HEK293 (cell line): ENCODE results near the gene UNC93A.

Experiments
- ELK4 ChIP-seq: IDR thresholded peaks from 2 replicates; pipeline ENCODE4 v1.6.1; 2011; ENCODE audit warnings: mild to moderate bottlenecking, low read depth, low read length, borderline replicate concordance
- ZFP41 ChIP-seq: fragments of 450-650 bp; formaldehyde crosslinking; IDR thresholded peaks from 2 replicates; pipeline ENCODE4 v1.5.1; 2016; ENCODE audit warnings: missing biosample characterization, missing genetic modification characterization, borderline replicate concordance
- ZNF600 ChIP-seq: fragments of 450-650 bp; formaldehyde crosslinking; IDR thresholded peaks from 2 replicates; pipeline ENCODE4 v1.5.1; 2016; ENCODE audit warnings: missing biosample characterization, missing genetic modification characterization

- TF ChIP-seq ELK4 = no peak
- no peak for TF ChIP-seq ZFP41
- TF ChIP-seq ZNF600 (tag by site-specific recombination) = no peak
These were observed 37.9 kb downstream of the UNC93A start for GRCh38 chr6:167329014-167329413.
